Breast epithelium (tissue), 4 donors: ENCODE results near the gene MAPK8. TPM values are rescaled to one million over a fixed set of nuclear protein-coding genes. Genes with fewer than 3 reads are reported as not detected.

Source experiments
- DNase-seq, 2 donors: peaks; one replicate each; pipeline ENCODE4 v3.0.0-alpha.2; 2019; ENCODE audit warnings: low spot score in 2 of 2
- H3K27ac ChIP-seq, 2 donors: fragments of 200-600 bp; sonication (generic) in 1 of 2; one replicate each; pipeline ENCODE4 v1.5.1; 2016 to 2019; ENCODE audit warnings: mild to moderate bottlenecking in 1 of 2
- H3K27me3 ChIP-seq, 2 donors: fragments of 200-600 bp; sonication (generic) in 1 of 2; one replicate each; pipeline versions ENCODE4 v1.5.1 to v1.6.0; 2017 to 2019; ENCODE audit warnings: control low read depth in 1 of 2, mild to moderate bottlenecking in 1 of 2
- H3K36me3 ChIP-seq: fragments of 200-600 bp; one replicate; pipeline ENCODE4 v1.5.1; 2019
- H3K4me1 ChIP-seq, 2 donors: fragments of 200-600 bp; sonication (generic); one replicate each; pipeline ENCODE4 v1.5.1; 2016 to 2019; ENCODE audit warnings: control low read depth in 1 of 2
- H3K4me3 ChIP-seq, 3 donors: fragments of 200-600 bp; sonication (generic); 1 replicate in 2 of 3; 2 replicates in 1 of 3; pipeline ENCODE4 v1.5.1; 2016 to 2019; ENCODE audit warnings: mild to moderate bottlenecking in 3 of 3, moderate library complexity in 2 of 3
- H3K9me3 ChIP-seq, 2 donors: fragments of 200-600 bp; sonication (generic) in 1 of 2; one replicate each; pipeline ENCODE4 v1.5.1; 2016 to 2019; ENCODE audit warnings: control low read depth in 1 of 2
- CTCF ChIP-seq, 3 donors: fragments of 450-650 bp; IDR thresholded peaks; one replicate each; pipeline ENCODE4 v1.5.1; 2016 to 2017; ENCODE audit warnings: antibody characterized with exemption in 3 of 3, mild to moderate bottlenecking in 3 of 3, moderate library complexity in 3 of 3
- POLR2A ChIP-seq: fragments of 450-650 bp; IDR thresholded peaks from one replicate; pipeline ENCODE4 v1.6.1; 2016; ENCODE audit warnings: antibody characterized with exemption, mild to moderate bottlenecking, moderate library complexity
- POLR2AphosphoS5 ChIP-seq, 3 donors: sonication (generic); formaldehyde crosslinking; IDR thresholded peaks; one replicate each; pipeline ENCODE4 v1.6.1; 2017; ENCODE audit warnings: antibody characterized with exemption in 3 of 3
- intact Hi-C: fragments of 100-400 bp; cut with DNase I; formaldehyde crosslinking; loops from one replicate; pipeline ENCODE4 v1.15.1; 2023; ENCODE audit warnings: low total_unique reads
- total RNA-seq, 3 donors: library from RNA; depleted of rRNA; stranded (reverse); fragments of >200 nt; gene quantifications; one replicate each; pipeline ENCODE4 v1.1.0, GENCODE V29; 2016

Gene MAPK8
- total RNA-seq, 3 donors from 2014 or later: 52.5 to 108 (median 74.1) TPM

GRCh38 chr10:48309711-48310226 lies 3.3 kb downstream of the MAPK8 start:
- no peak for DNase-seq
- Histone ChIP-seq H3K36me3 (no peaks in the 10 kb centered on the region), H3K4me3 (no peak overlapping the region), H3K9me3 (no peaks in the 10 kb centered on the region), H3K27me3 (no peaks in the 10 kb centered on the region), H3K27ac (no peak overlapping the region), H3K4me1 (no peaks in the 10 kb centered on the region)
- intact Hi-C loops: no loop called here
- no peak for TF ChIP-seq CTCF (IDR thresholded peaks at IDR 0.05)
- no peak for TF ChIP-seq POLR2A
- no peak for TF ChIP-seq POLR2AphosphoS5 (IDR thresholded peaks at IDR 0.05)

GRCh38 chr10:48314107-48314506 lies 7.6 kb downstream of the MAPK8 start:
- no peaks in the 10 kb centered on the region for H3K4me1 ChIP-seq
- no peaks in the 10 kb centered on the region for H3K9me3 ChIP-seq
- no peaks in the 10 kb centered on the region for H3K36me3 ChIP-seq
- intact Hi-C loops: no loop called here
- DNase-seq: no peak
- no peak overlapping the region for H3K4me3 ChIP-seq
- no peaks in the 10 kb centered on the region for H3K27me3 ChIP-seq
- no peak overlapping the region for H3K27ac ChIP-seq
- TF ChIP-seq CTCF (IDR thresholded peaks at IDR 0.05): no peak
- no peak for TF ChIP-seq POLR2AphosphoS5 (IDR thresholded peaks at IDR 0.05)
- no peak for TF ChIP-seq POLR2A

- Histone ChIP-seq H3K4me1 (no peaks in the 10 kb centered on the region), H3K27me3 (no peaks in the 10 kb centered on the region), H3K4me3 (no peak overlapping the region), H3K27ac (no peak overlapping the region), H3K9me3 (no peaks in the 10 kb centered on the region), H3K36me3 (no peaks in the 10 kb centered on the region)
- TF ChIP-seq POLR2AphosphoS5 (IDR thresholded peaks at IDR 0.05): no peak
- intact Hi-C loops: no loop called here
- DNase-seq: no peak
These were observed 9.8 kb downstream of the MAPK8 start for GRCh38 chr10:48316236-48316635.

GRCh38 chr10:48317321-48317990 lies 11.0 kb downstream of the MAPK8 start:
- Histone ChIP-seq H3K27ac (peak overlapping the region in 1 of 2 donors; percentile 4), H3K9me3 (no peaks in the 10 kb centered on the region), H3K36me3 (no peaks in the 10 kb centered on the region), H3K4me3 (no peak overlapping the region), H3K27me3 (no peaks in the 10 kb centered on the region), H3K4me1 (no peaks in the 10 kb centered on the region)
- TF ChIP-seq POLR2A (no peak), CTCF (IDR thresholded peaks at IDR 0.05) (no peak), POLR2AphosphoS5 (IDR thresholded peaks at IDR 0.05) (no peak)
- no peak for DNase-seq
- intact Hi-C loops: no loop called here

- no peak for TF ChIP-seq CTCF (IDR thresholded peaks at IDR 0.05)
- TF ChIP-seq POLR2AphosphoS5 (IDR thresholded peaks at IDR 0.05): no peak
- no peak for TF ChIP-seq POLR2A
These were observed 15.5 kb downstream of the MAPK8 start for GRCh38 chr10:48322017-48322416.

More at GRCh38 chr10:48322017-48322416, 15.5 kb downstream of the MAPK8 start:
- intact Hi-C loops: no loop called here
- no peaks in the 10 kb centered on the region for H3K27me3 ChIP-seq
- no peaks in the 10 kb centered on the region for H3K9me3 ChIP-seq
- DNase-seq: no peak
- H3K4me3 ChIP-seq: no peak overlapping the region
- H3K36me3 ChIP-seq: no peaks in the 10 kb centered on the region
- H3K27ac ChIP-seq: no peak overlapping the region
- no peaks in the 10 kb centered on the region for H3K4me1 ChIP-seq
